ENCODE measurements around the gene TXLNB.

The TXLNB gene

GRCh38 chr6:139313784-139314545 lies 22.2 kb upstream of the TXLNB start:
- Histone ChIP-seq H3K4me1 (ENCODE audit: control insufficient read depth, insufficient read depth, low read length) (no peaks in the 10 kb centered on the region), H3K27ac (ENCODE audit: extremely low read depth, low read depth, low read length) (no peak overlapping the region), H3K9me3 (ENCODE audit: control insufficient read depth, insufficient read depth, low read depth, low read length) (no peaks in the 10 kb centered on the region), H3K4me3 (ENCODE audit: low read depth, low read length) (no peak overlapping the region), H3K36me3 (ENCODE audit: control insufficient read depth in 2 of 2, insufficient read depth in 1 of 2, low read length in 2 of 2) (no peaks in the 10 kb centered on the region)
- TF ChIP-seq, protein P1, sequence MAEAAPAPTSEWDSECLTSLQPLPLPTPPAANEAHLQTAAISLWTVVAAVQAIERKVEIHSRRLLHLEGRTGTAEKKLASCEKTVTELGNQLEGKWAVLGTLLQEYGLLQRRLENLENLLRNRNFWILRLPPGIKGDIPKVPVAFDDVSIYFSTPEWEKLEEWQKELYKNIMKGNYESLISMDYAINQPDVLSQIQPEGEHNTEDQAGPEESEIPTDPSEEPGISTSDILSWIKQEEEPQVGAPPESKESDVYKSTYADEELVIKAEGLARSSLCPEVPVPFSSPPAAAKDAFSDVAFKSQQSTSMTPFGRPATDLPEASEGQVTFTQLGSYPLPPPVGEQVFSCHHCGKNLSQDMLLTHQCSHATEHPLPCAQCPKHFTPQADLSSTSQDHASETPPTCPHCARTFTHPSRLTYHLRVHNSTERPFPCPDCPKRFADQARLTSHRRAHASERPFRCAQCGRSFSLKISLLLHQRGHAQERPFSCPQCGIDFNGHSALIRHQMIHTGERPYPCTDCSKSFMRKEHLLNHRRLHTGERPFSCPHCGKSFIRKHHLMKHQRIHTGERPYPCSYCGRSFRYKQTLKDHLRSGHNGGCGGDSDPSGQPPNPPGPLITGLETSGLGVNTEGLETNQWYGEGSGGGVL (tag by site-specific recombination; IDR thresholded peaks at IDR 0.05), result no peak
- no peak for TF ChIP-seq ZNF514 (tag by site-specific recombination; IDR thresholded peaks at IDR 0.05)
- ChIA-PET POLR2A (interaction anchor here (1.0 kb wide), 2 partner anchors 10 to 22 kb away, joined by 3 read pairs; no protein-coding TSS in a partner anchor), CTCF (interaction anchor here (0.6 to 0.7 kb wide), 2 partner anchors 58 to 287 kb away, joined by 3 read pairs; no protein-coding TSS in a partner anchor)

GRCh38 chr6:139313229-139313628 lies 21.4 kb upstream of the TXLNB start:
- H3K27ac ChIP-seq (ENCODE audit: extremely low read depth, low read depth, low read length), result no peak overlapping the region
- ChIA-PET CTCF (interaction anchor here (0.6 to 0.7 kb wide), 2 partner anchors 286 to 1536 kb away, joined by 3 read pairs; no protein-coding TSS in a partner anchor), POLR2A (interaction anchor here (1.0 kb wide), 2 partner anchors 9 to 23 kb away, joined by 3 read pairs; no protein-coding TSS in a partner anchor)
- no peaks in the 10 kb centered on the region for H3K9me3 ChIP-seq (ENCODE audit: control insufficient read depth, insufficient read depth, low read depth, low read length)
- H3K36me3 ChIP-seq (ENCODE audit: control insufficient read depth in 2 of 2, insufficient read depth in 1 of 2, low read length in 2 of 2), result no peaks in the 10 kb centered on the region
- H3K4me1 ChIP-seq (ENCODE audit: control insufficient read depth, insufficient read depth, low read length), result no peaks in the 10 kb centered on the region
- no peak for TF ChIP-seq ZNF311 (tag by site-specific recombination; IDR thresholded peaks at IDR 0.05; ENCODE audit: borderline replicate concordance)
- TF ChIP-seq ZNF792 (tag by site-specific recombination; IDR thresholded peaks at IDR 0.05), result no peak
- no peak for TF ChIP-seq KLF9 (tag by site-specific recombination; IDR thresholded peaks at IDR 0.05; ENCODE audit: low read depth)
- no peak overlapping the region for H3K4me3 ChIP-seq (ENCODE audit: low read depth, low read length)

GRCh38 chr6:139311831-139312230 lies 20.0 kb upstream of the TXLNB start:
- no peak overlapping the region for H3K4me3 ChIP-seq (ENCODE audit: low read depth, low read length)
- no peaks in the 10 kb centered on the region for H3K4me1 ChIP-seq (ENCODE audit: control insufficient read depth, insufficient read depth, low read length)
- POLR2A ChIA-PET, result no interaction called here
- TF ChIP-seq ZSCAN16 (tag by site-specific recombination; IDR thresholded peaks at IDR 0.05) (no peak), ZNF174 (tag by site-specific recombination; IDR thresholded peaks at IDR 0.05) (no peak), ZFP69B (tag by site-specific recombination; IDR thresholded peaks at IDR 0.05) (no peak)
- TF ChIP-seq, protein P2, sequence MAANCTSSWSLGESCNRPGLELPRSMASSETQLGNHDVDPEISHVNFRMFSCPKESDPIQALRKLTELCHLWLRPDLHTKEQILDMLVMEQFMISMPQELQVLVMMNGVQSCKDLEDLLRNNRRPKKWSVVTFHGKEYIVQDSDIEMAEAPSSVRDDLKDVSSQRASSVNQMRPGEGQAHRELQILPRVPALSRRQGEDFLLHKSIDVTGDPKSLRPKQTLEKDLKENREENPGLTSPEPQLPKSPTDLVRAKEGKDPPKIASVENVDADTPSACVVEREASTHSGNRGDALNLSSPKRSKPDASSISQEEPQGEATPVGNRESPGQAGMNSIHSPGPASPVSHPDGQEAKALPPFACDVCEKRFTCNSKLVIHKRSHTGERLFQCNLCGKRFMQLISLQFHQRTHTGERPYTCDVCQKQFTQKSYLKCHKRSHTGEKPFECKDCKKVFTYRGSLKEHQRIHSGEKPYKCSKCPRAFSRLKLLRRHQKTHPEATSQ (tag by site-specific recombination; IDR thresholded peaks at IDR 0.05), result no peak
- no peaks in the 10 kb centered on the region for H3K9me3 ChIP-seq (ENCODE audit: control insufficient read depth, insufficient read depth, low read depth, low read length)
- H3K36me3 ChIP-seq (ENCODE audit: control insufficient read depth in 2 of 2, insufficient read depth in 1 of 2, low read length in 2 of 2), result no peaks in the 10 kb centered on the region
- H3K27ac ChIP-seq (ENCODE audit: extremely low read depth, low read depth, low read length), result no peak overlapping the region
- CTCF ChIA-PET, result no interaction called here

GRCh38 chr6:139308936-139309603 lies 17.3 kb upstream of the TXLNB start:
- H3K36me3 ChIP-seq (ENCODE audit: control insufficient read depth in 2 of 2, insufficient read depth in 1 of 2, low read length in 2 of 2), result no peaks in the 10 kb centered on the region
- no peak overlapping the region for H3K27ac ChIP-seq (ENCODE audit: extremely low read depth, low read depth, low read length)
- no peak overlapping the region for H3K4me3 ChIP-seq (ENCODE audit: low read depth, low read length)
- POLR2A ChIA-PET, result no interaction called here
- H3K9me3 ChIP-seq (ENCODE audit: control insufficient read depth, insufficient read depth, low read depth, low read length), result no peaks in the 10 kb centered on the region
- CTCF ChIA-PET, result interaction anchor here (1.4 kb wide), 1 partner anchor 10 kb away, joined by 3 read pairs; no protein-coding TSS in a partner anchor
- no peaks in the 10 kb centered on the region for H3K4me1 ChIP-seq (ENCODE audit: control insufficient read depth, insufficient read depth, low read length)
- TF ChIP-seq PRDM6 (tag by site-specific recombination; IDR thresholded peaks at IDR 0.05), result no peak
- TF ChIP-seq ZNF701 (tag by site-specific recombination; IDR thresholded peaks at IDR 0.05), result no peak
- no peak for TF ChIP-seq ZNF362 (tag by site-specific recombination; IDR thresholded peaks at IDR 0.05)
- no peak for TF ChIP-seq GLIS2 (tag by site-specific recombination; IDR thresholded peaks at IDR 0.05)
- no peak for TF ChIP-seq ZNF426 (tag by site-specific recombination; IDR thresholded peaks at IDR 0.05)
- TF ChIP-seq ZNF302 (tag by site-specific recombination; IDR thresholded peaks at IDR 0.05; ENCODE audit: low read depth), result no peak
- TF ChIP-seq ZNF660 (tag by site-specific recombination; IDR thresholded peaks at IDR 0.05), result no peak
- no peak for TF ChIP-seq ZFP69B (tag by site-specific recombination; IDR thresholded peaks at IDR 0.05)
- TF ChIP-seq SP2 (tag by site-specific recombination; IDR thresholded peaks at IDR 0.05), result no peak

All from HEK293 (cell line).